Fibroblast of the aortic adventitia (primary cell): Measurements from ENCODE around the gene FRZB. TPM values are rescaled to one million over a fixed set of nuclear protein-coding genes. Genes with fewer than 3 reads are reported as not detected.

Experiments used
- DNase-seq: peaks from one replicate; pipeline ENCODE4 v3.0.0-alpha.2; 2010; ENCODE audit warnings: low read depth
- H3K4me3 ChIP-seq: 2 replicates; pipeline ENCODE4 v1.5.1; 2011; ENCODE audit warnings: low read depth, mild to moderate bottlenecking, control low read depth, low read length, moderate library complexity
- CTCF ChIP-seq: IDR thresholded peaks from 2 replicates; pipeline ENCODE4 v1.5.1; 2011; ENCODE audit warnings: mild to moderate bottlenecking, low read length, control low read depth, inconsistent platforms; ENCODE audit not compliant: insufficient read depth
- small RNA-seq: library from RNA; depleted of rRNA; stranded (forward); fragments of <200 nt; gene quantifications from one replicate; pipeline ENCODE3, GENCODE V24; 2012
- total RNA-seq: library from RNA; depleted of rRNA; stranded (reverse); fragments of >200 nt; gene quantifications from 2 replicates; pipeline ENCODE4 v1.2.3, GENCODE V29; 2012; ENCODE audit warnings: low replicate concordance

The FRZB gene
- total RNA-seq, 1 donor, result 0.18 TPM

DNA sequence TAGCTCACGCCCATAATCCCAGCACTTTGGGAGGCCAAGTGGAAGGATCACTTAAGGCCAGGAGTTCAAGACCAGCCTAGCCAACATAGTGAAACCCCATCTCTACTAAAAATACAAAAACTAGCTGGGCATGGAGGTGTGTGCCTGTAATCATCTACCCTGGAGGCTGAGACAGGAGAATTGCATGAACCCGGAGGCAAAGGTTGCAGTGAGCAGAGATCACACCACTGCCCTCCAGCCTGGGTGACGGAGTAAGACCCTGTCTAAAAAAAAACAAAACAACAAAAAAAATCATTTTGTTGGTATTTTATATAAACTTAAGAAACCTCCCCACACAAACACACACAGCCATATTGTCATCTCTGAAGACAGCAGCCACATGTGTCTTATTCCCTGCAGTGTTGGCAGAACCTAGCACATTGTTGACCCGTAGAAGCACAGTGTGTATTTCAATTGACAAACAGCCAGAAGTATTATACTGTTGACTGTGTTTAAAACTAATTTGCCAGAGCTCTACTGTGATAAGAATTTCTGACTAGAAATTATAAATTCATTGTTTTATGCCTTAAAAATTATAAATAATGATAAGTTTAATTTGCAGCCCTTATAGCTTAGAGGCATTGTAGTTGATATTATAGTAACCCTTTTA lies 82.3 kb downstream of the FRZB start:
- TF ChIP-seq CTCF, result no peak
- DNase-seq, result no peak
- H3K4me3 ChIP-seq, result no peak overlapping the region

Small RNAs within 50 kb of the gene (small RNA-seq; reads per million reads assigned to genes)
- gene RF00019, result not detected
- not detected for gene RNU6-1122P

Other genes starting within 250 kb of the FRZB start
- 184 and 413 TPM in 2 replicates for gene DNAJC10, start 150.4 kb downstream of the FRZB start, total RNA-seq
- gene NCKAP1, start 171.8 kb upstream of the FRZB start, total RNA-seq, result 76.4 and 167 TPM in 2 replicates
- 1.6 and 4.8 TPM in 2 replicates for gene DUSP19, start 212.1 kb upstream of the FRZB start, total RNA-seq